GM21576 (cell line): ENCODE measurements around the gene GRID1.

ENCODE experiments used
- ATAC-seq: cut with Tn5 transposase; IDR thresholded peaks from one replicate; pipeline ENCODE4 v1.9.1; 2021; ENCODE audit warnings: mild to moderate bottlenecking, moderate library complexity; ENCODE audit not compliant: unreplicated experiment

GRID1 gene

DNA sequence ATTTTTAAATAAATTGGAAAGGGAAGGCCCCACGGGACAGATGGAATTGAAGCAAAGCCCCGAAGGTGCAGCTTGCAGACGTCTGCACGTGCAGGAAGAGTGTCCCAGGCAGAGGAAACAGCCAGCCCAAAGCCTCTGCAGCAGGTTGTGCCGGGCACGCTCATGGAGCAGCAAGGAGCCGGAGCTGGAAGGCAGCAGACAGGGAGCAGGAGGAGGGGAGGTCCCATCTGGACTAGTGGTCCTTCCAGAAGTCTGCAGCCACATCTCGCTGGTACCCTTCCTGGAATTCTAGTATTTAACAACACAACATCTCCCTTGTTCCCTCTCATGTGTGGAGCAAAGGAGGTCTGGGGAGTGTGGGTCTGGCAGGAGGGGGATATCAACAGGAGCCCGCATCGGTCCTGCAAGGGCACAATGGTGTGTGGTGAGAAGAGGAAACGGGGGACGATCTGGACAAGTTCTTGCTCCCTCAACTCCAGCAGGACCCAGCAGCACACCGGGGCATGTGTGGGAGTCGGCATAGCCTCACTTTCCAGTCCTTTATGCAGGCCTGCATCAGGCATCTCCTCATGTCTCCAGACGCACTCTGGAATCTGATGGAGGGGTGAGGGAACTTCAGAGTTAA is 169.3 kb downstream of the GRID1 start:
- no peak for ATAC-seq

DNA sequence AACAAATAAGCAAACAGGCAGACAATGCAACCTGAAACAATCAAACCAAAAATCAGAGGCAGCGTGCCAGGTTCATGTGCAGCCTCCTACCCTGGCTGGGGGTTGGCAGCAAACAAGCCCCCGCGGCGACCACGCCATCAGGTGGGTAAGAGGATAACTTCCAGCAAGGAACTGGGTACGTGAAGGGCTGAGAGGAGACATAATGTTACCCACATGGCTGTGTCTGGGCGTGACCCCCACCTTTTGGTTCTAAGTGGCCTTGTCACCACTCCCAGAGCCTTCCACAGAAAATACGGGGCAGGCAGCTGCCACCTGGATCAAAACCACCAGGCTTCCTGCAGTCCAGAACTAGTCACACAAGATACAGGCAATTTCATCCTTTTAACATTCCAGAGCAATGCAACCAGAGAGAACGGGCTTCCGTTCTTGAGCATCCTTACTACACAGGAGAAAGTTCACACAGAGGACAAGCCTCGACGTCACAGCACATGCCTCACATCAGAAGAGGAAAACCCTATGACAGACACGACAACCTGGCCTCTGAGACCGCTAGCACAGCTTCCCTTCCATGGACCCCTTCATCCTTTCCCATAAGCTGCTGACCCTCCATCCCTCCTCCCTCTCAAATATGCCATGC is 171.0 kb downstream of the GRID1 start:
- ATAC-seq: no peak

DNA sequence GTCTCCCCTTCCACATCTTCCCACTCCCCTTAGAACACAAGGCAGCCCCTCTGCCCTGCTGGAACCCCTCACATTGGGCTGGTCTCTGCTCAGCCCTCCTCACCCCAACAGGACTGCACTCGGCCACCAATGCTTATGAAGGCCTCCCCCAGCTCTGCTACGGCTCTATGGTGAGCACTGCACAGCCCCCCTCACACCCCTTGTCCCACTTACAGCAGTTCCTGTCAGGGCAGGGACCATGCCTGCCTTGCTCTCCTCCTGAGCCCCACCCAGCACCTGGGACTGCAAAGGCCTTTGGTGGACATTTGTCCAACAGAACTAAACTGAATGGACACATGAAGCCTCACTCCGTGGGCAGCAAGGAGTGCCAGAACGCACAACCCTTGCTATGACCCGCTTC is 171.9 kb downstream of the GRID1 start:
- no peak for ATAC-seq

DNA sequence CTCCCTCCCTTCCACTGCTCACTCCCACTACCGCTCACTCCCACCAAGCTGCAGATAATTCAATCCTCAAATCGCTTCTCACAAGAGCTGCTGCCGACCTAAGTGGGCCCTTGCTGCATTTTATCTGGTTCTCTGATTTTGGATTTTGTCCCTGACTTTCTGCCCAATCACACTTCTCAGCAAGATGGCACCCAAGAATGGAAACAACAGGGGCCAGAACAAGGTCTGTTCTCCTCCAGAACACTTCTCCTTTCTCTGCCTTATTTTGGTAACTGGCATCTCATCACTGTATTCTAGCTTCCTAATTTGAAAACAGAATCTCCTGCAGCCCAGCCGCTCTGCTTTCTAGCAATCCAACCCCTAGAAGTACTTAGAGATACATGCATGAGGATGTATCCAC is 172.8 kb downstream of the GRID1 start:
- ATAC-seq: no peak

DNA sequence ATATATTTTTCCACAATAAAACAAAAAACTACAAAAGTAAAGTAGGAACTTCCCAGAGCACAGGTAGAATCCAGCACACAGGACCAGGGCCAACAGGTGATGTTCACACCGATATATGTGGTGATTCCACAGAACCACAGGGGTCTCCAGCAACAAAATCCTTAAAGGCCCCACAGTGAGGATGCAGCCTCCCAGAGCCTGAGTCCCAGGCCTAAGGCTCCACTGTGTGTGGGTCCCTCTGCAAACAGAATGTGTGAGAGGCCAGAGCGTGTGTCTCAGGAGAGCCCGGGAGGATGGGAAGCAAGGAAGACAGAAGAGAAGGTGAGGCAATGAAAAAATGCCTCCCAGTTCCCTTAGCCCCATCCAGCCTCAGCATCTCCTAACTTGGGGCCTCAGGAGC is 173.9 kb downstream of the GRID1 start:
- no peak for ATAC-seq

DNA sequence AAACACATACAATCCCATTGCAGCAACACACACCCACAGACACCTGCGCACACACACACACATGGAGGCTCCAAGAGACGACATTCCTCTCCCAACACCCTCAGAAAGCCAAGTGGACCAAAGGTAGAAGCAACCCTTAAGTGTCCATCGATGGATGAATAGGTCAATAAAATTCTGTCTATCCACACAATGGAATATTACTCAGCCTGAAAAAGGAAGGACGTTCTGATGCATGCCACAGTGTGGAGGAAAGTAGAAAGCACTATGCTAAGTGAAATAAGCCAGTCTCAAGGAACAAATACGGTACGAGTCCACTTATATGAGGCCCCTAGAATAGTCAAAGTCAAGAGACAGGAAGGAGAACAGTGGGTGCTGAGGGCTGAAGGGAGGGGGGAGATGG is 174.4 kb downstream of the GRID1 start:
- no peak for ATAC-seq

DNA sequence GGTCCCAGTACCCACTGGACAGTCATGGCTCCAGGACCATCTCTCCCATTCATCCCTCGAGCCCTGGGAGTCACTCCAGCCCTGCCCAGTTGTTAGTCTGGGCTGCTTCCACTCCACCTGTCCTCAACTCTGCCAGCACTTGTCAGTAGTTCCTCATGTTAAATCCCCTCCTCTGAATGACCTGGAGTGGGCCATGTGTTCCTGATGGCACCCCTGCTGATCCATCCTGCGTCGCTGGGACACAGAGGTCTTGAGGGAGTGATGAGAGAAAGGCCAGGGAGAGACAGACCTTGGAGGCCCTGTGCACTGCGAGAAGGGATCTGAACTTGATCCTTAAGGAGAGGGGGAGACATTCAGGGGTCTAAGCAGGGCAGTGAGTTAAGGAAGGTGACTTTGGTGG is 174.9 kb downstream of the GRID1 start:
- ATAC-seq: no peak

DNA sequence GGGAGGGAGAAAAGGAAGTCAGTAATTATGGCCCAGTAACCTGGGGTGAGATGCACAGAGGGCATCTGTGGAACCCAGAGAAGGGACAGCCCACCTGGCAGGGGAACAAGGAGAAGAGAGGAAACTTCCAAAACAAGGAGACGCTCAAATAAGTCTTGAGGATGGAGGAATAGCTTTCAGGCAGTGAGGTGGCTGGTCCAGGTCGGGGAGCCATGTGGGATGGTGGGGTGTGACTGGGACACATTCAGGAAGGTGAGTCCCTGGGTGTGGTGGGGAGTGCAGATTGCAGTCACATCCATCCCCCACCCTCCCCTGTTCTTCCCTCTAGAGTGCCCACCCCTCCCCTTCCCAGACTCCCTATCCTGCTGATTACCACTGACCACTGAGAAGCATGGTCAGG is 175.4 kb downstream of the GRID1 start:
- ATAC-seq: no peak

DNA sequence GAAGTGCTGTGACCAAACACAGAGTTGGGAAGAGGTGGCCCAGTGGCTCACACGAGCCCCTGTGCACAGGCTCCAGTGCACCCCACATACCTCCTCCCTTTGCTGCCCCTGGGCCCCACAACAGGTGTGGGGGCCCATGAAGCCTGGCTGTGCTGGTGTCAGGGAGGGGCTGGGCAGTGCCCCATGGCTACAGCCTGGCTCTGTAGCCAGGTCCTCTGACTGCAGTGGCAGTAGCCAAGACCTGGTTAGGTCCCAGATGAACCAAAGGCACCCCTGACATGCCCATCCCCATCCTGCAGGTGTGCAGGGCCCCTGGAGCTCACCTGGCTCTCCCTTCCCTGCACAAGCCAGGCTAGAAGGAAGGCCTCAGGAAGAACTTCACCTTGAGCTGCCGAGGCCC is 176.3 kb downstream of the GRID1 start:
- no peak for ATAC-seq

DNA sequence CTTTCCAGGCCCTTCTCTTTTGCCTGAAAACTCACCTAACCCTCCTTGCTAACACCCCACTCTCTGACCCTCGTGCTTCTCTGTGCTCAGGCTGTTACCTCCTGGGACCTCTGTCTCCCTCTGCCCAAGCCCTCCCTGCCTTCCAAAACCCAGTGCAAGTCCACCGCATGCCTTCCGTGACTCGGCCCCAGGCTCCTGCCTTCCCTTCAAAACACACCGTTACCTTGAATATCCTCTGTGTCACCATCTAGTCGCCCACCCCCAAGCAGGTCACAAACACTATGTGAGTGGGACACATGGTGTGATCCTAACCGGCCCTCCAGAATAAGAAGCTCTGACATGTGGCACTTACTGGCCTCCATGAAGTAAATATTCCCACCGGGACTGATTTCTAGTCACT is 176.7 kb downstream of the GRID1 start:
- no peak for ATAC-seq

DNA sequence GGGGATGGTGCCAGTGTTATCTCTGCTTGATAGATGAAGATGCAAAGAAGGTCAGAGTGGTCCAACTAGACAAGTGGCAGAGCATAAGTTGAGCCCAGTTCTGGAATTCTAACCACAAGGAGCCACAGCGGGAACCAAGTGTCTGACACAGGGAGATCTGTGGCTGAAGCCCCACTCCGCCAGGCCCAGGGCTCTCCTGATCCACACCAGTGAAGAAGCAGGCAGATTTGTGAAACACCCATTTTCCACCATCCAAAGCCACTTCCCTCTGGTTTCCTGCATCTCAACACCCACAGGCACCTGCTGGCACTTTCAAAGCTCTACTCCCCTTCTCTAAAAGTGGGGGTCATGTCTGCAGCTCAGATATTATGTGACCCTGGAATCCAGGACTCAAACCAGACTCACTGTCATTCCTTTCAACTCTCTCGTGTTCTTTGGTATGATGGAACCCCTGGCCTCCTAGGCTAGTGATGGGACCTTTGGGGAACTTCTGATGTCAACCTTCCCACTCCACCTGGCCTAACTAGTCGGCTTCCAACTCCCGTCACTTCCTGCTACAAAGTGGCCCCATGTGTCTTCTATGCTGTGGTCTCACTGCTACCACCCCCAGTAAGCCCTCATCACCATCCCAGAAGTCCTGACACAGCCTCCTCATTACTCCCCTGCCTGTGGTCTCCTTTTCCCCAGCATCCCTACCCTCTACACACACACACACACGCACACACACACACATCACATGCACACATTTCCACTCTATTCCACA is 177.6 kb downstream of the GRID1 start:
- ATAC-seq: no peak

DNA sequence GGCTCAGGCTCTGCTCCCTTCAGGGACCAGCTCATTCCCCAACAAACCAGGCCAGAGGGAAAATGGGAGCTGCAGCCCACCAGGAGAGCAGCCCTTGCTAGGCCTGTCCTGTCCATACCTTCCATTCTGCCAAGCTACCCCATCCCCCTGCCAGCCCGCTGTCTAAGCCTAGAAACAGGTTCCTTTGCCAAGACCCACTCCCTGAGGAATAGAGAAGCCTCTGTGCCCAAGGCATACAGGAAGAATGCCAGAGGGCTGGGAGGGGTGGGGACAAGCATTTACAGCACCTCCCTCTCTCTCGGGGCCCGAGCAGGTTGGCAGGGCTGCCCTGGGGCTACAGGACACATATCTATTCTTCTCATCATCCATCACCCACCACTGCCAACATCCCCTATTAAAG is 178.3 kb downstream of the GRID1 start:
- ATAC-seq: no peak

DNA sequence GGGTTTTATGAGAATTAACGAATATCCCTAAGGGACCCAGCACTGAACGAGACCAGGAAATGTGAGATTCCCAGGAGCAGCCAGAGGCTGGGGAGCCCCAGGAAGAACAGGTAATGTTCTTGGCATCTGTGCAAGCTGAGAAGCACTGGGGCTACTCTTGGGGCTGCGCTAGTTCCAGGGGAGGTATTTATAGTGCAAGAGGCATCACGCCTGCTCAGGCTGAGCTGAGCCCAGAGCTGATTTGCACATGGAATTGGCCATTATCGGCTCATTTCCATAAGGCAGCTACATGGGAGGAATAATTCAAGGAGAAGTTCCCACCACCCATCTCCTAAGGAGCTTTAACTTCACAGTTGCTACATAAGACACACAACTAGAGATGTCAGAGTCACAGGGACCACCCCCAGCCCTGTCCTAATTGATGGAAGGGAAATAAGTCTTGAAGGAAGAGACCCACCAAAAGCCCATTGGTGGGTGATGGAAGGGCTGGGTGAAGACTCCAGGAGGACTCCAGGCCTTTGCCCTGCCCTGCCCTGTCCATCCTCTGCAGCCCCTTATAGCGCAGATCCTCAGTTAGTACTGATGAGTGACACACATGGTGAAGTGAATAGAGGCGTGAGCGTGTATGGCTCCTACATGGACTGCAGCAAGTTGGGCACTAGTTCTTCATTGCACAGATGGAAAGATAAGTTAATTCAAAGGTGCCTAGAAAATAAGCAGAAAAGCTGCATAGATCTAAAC is 178.9 kb downstream of the GRID1 start:
- ATAC-seq: no peak

DNA sequence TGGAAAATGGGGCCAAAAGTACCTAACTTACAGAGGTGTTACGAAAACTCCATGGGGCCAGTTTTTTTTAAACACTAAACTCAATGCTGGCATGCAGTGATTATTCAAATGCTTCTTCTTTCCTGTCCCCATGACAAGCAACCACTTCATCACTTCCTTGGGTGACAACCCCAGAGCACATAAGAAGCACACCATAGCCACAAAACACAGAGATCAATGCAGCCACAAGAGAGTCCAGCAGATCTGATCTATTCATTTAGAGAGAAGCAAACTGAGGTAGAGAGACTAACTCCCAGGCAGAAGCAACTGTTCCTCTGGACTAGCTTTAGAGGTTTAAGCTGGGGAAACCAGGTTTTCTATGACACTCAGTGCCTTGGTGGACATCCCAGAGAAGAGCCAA is 180.0 kb downstream of the GRID1 start:
- ATAC-seq: no peak

DNA sequence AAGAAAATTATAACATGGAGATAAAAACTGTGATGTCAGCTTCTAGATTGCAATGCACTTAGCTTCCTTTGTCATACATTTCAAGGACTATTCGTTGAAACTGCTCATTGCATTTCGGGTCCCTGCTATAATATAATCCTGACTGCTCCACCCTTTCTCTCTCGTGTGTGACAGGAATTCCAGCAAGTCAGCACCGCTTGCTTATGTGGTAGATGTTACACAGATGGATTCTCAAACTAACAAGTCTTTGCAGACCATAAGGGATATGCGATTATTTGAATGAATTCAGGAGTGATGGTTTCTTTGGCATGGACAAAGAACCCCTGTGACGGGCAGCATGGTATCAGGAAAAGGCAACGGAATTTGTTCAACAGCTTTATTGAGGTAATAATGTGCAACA is 184.0 kb downstream of the GRID1 start:
- no peak for ATAC-seq

DNA sequence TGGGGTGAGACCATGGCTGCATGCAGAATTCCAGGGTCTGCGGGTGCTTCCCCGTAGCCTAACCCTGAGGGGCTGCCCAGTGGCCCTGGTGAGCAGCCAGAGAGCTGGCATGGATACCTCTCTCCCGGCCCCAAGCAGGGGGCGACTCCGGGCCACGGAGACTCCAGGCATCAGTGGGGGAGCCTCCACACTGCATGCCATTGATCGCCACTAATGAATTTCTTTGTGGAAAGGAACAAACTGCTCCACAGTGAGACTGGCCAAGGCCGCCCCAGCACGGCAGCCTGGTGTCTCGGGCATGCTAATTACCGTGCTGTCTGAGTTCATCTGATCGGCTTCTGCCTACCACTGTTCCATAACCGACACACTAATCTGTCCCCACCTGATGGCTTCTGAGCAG is 184.4 kb downstream of the GRID1 start:
- no peak for ATAC-seq

DNA sequence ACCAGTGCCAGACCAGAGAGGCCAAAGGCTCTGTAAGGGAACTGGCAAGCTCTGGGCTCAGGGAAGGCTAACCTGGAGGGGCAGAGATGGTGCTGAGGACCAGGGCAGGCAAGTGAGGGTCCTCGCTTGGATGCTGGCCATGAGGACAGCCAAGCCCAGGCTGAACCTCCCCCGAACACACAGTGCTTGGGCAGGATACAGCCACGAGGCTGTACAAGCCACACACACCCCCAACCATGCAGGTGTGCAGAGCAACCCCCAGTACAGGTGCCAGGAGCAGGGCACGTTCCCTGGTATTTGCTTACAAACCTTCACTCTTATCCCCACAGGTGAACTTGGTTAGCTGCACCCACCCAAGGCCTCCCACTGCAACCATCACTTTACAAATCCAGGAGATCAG is 185.7 kb downstream of the GRID1 start:
- ATAC-seq: no peak

DNA sequence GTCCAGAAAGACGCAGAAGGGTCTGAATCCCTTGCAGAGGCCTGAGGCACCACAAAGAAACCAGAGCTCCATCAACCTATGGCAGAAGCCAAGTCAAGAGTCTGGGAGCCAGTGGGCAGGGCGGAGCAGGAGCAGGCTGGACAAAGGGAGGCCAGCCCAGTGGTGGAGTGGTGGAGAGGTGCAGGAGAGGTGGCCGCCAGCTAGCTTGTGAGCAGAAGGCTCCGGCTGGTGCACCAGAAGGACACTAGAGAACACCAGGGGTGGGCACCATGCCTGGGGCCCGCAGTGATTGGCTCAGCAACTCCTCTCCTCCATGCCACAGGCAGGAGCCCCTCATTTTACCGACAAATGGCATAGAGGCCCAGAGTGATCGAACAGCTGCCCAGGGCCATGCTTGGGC is 186.6 kb downstream of the GRID1 start:
- no peak for ATAC-seq

DNA sequence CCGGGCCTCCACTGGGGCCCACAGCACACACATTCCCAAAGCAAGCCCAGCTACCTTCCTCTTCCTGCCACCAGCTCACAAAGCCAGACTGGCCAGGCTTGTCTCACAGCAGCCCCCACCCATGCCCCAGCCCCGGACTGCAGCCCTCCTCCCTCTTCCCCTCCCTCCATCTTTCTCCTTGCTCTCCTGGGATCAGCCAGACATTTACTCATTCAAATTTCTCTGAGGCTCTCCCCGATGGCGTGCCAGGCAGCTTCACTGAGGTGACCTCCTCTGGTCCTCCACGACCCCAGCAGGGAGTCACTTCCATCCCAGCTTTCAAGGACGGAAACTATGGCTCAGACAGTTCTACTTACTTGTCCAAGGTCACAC is 187.5 kb downstream of the GRID1 start:
- no peak for ATAC-seq

DNA sequence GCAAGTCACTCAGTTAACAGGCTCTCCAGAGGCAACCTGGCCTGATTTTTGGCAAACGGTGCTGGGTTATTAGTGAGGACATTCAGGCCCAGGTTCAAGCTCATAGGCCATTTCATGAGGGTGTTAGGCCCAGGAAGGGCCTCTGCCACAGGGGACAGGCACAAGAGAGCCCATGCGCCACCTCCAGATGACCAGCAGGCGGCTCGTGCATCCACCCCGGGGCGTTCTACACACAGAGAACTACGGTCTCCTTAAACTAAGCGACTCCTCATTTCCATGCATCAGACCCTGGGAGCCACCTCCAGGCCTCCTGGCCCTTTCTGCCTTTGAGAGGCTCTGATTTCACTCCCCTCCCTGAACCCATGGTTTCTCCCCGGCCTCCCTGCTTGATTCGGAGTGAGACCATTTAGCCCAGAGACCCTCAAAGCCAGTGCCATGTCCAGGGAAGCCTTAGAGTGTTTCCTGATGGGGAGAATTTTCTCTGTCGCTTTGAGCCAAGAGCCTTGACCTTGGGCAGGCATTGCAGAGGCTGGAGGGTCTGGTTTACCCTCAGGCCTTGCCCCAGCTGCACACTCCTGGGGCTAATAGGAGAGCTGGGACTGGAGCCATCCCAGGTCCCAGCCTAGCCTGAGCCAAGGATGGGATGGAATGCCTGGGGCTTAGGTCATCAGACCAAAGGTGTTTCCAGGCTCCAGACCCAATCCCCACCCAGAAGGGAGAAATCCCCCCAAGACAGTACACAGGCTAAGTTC is 188.0 kb downstream of the GRID1 start:
- no peak for ATAC-seq

DNA sequence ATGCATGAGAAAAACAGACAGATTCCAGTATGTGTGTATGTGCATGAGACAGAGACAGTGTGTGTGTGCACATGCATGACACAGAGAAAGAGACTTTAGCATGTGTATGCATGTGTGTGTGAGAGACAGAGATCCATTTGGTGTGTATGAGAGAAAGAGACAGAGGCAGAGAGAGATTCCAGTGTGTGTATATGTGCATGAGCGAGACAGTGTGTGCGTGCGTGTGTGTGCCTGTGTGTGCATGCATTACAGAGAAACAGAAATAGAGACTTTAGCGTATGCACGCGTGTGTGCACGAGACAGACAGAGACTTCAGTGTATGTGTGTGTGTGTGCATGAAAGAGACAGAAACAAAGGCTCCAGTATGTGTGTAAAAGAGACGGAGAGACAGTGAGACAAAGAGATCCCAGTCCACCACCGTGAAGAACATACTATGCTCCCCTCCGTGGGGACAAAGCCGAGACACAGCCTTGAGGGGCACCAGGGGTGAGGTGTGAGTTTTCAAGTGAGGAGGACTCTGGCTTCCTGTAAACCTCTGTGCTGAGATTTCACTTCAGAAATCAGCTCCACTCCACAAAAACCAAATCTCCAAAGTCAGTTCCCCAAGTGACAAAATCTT is 188.9 kb downstream of the GRID1 start:
- no peak for ATAC-seq
